Body of pancreas (tissue), 4 donors: Measurements from ENCODE around the gene GLOD5.

Experiments
- POLR2A ChIP-seq, 3 donors: fragments of 450-650 bp; IDR thresholded peaks; one replicate each; pipeline ENCODE4 v1.6.1; 2016; ENCODE audit warnings: antibody characterized with exemption in 3 of 3, mild to moderate bottlenecking in 2 of 3
- TF ChIP-seq, protein P1 (sequence below), 7 experiments: fragments of 450-650 bp in 4 of 7; fragments of 200-600 bp in 3 of 7; sonication (generic) in 3 of 7; IDR thresholded peaks; one replicate each; pipeline ENCODE4 v1.5.1; 2016 to 2019; ENCODE audit warnings: antibody characterized with exemption in 7 of 7

DNA sequence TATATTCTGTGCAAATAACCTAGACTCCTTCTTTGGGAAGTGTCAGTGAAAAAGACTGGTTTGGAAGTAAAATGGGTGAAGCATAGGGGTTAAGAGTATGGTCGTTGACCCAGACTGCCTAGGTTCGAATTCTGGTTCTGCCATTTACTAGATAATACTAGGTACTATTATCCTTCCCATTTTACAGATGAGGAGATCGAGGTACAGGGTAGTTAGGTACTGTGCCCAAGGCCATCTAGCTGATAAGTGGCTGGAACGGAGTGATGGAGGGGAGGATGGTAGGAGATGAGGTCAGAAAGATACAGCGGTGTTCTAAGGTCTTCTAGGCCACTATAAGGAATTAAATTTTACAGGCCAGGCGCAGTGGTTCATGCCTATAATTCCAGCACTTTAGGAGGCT is 11.1 kb downstream of the GLOD5 start:
- TF ChIP-seq POLR2A (IDR thresholded peaks at IDR 0.05): no peak
- TF ChIP-seq, protein P1, sequence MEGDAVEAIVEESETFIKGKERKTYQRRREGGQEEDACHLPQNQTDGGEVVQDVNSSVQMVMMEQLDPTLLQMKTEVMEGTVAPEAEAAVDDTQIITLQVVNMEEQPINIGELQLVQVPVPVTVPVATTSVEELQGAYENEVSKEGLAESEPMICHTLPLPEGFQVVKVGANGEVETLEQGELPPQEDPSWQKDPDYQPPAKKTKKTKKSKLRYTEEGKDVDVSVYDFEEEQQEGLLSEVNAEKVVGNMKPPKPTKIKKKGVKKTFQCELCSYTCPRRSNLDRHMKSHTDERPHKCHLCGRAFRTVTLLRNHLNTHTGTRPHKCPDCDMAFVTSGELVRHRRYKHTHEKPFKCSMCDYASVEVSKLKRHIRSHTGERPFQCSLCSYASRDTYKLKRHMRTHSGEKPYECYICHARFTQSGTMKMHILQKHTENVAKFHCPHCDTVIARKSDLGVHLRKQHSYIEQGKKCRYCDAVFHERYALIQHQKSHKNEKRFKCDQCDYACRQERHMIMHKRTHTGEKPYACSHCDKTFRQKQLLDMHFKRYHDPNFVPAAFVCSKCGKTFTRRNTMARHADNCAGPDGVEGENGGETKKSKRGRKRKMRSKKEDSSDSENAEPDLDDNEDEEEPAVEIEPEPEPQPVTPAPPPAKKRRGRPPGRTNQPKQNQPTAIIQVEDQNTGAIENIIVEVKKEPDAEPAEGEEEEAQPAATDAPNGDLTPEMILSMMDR (IDR thresholded peaks at IDR 0.05): no peak
